ENCODE measurements around the gene RPEL1. TPM values are rescaled to one million over a fixed set of nuclear protein-coding genes. Genes with fewer than 3 reads are reported as not detected.

Gene RPEL1
- total RNA-seq, 4 donors from 2014 or later: not detected

DNA sequence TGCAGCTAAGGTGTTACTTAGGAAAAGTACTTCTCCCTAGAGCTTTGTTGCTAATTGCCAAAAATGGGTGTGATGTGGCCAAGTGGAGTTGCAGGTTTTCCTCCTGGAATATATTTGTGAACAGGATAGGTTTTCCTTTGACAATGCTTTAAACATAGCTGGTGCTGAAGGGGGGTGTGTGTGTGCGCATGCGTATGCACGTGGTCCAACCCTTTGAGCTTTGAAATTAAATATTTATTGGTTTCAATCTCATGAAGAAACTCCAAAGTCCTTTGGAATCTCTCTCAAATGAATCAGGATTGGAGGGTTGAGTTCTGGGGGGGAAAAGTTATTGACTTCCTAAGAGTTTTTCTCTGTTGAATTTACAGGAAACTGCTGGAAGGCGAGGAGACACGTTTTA is 42.3 kb downstream of the RPEL1 start:
- 83 to 86% methylated on average over 5 of the region's 5 CpGs for WGBS, 2 donors
- Histone ChIP-seq H3K27ac (no peak overlapping the region), H3K27me3 (no peaks in the 10 kb centered on the region), H3K36me3 (no peaks in the 10 kb centered on the region), H3K4me1 (no peaks in the 10 kb centered on the region), H3K4me3 (replicated peaks in 1 of 3) (no peak overlapping the region), H3K9me3 (no peaks in the 10 kb centered on the region)
- TF ChIP-seq POLR2A (IDR thresholded peaks at IDR 0.05): no peak
- TF ChIP-seq, protein P1, sequence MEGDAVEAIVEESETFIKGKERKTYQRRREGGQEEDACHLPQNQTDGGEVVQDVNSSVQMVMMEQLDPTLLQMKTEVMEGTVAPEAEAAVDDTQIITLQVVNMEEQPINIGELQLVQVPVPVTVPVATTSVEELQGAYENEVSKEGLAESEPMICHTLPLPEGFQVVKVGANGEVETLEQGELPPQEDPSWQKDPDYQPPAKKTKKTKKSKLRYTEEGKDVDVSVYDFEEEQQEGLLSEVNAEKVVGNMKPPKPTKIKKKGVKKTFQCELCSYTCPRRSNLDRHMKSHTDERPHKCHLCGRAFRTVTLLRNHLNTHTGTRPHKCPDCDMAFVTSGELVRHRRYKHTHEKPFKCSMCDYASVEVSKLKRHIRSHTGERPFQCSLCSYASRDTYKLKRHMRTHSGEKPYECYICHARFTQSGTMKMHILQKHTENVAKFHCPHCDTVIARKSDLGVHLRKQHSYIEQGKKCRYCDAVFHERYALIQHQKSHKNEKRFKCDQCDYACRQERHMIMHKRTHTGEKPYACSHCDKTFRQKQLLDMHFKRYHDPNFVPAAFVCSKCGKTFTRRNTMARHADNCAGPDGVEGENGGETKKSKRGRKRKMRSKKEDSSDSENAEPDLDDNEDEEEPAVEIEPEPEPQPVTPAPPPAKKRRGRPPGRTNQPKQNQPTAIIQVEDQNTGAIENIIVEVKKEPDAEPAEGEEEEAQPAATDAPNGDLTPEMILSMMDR (IDR thresholded peaks at IDR 0.05): no peak
- DNase-seq: no peak
- intact Hi-C loops (cut with DNase I): no loop called here

DNA sequence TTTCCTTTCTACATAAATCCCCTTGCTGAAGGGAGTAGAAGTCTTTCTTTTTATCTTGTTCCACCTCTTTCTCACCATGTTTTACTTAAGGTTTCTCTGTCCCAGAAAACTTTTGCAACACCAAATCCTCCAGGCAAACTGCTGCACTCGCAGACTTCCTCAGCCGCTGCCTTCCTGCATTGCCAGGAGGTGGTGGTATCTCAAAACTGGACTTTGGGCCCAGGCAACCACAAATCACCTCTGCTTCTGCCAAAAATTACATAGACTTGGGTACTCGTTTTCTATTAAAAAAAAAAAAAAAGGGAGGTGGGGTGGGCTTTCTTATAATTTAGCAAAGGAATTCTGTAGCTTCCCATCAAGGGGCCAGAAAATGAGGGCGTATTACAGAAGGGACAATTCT is 45.9 kb downstream of the RPEL1 start:
- no peaks in the 10 kb centered on the region for H3K36me3 ChIP-seq
- H3K9me3 ChIP-seq: no peaks in the 10 kb centered on the region
- no peak for DNase-seq
- no peak overlapping the region for H3K27ac ChIP-seq
- no peak for TF ChIP-seq POLR2A (IDR thresholded peaks at IDR 0.05)
- TF ChIP-seq, protein P1 (IDR thresholded peaks at IDR 0.05): no peak
- peaks cover 0 to 6% of the 10 kb centered on the region in 2 donors for H3K4me1 ChIP-seq
- no peaks in the 10 kb centered on the region for H3K27me3 ChIP-seq
- H3K4me3 ChIP-seq (replicated peaks in 1 of 3): no peak overlapping the region
- 84 to 88% methylated on average over 4 of the region's 4 CpGs for WGBS, 2 donors
- intact Hi-C loops (cut with DNase I): no loop called here

DNA sequence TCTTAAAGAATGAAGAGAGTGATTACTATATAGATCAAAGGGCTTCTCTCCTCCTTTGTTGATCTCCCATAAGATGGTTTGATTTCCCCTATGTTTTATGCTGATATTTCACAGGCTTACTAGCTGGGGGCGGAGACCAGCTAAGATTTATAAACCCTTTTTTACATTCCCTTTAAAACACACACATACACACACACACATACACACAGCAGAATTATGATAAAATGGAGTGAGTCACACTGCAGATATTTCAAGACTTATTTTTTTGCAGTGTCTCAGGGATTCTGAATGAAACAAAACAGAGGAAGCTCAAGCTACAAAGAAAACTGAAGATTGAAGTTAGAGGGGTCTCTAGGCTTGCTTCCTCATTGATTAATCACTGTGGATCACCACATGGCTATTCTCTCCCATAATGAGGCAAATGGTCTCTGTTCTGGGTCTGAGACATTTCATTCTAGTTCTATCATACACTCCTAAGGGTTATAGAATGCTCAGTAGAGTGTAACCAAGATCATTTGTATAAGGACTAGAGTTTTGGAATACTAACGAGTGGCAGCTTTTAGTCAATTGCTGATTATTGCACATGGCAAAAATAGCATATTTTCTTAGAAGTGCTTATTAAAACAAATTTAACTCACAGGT is 49.8 kb downstream of the RPEL1 start:
- intact Hi-C loops (cut with DNase I): no loop called here
- DNase-seq: no peak
- H3K27ac ChIP-seq: no peak overlapping the region
- H3K27me3 ChIP-seq: no peaks in the 10 kb centered on the region
- TF ChIP-seq, protein P1 (IDR thresholded peaks at IDR 0.05): no peak
- TF ChIP-seq POLR2A (IDR thresholded peaks at IDR 0.05): no peak
- H3K4me3 ChIP-seq (replicated peaks in 1 of 3): no peak overlapping the region
- H3K36me3 ChIP-seq: no peaks in the 10 kb centered on the region
- H3K4me1 ChIP-seq: peaks cover 0 to 6% of the 10 kb centered on the region in 2 donors
- H3K9me3 ChIP-seq: no peaks in the 10 kb centered on the region
- WGBS, 2 donors: 58 to 59% methylated on average over 2 of the region's 2 CpGs

Other genes with a start within 250 kb of the RPEL1 start
- gene NT5C2, start 52.6 kb upstream of the RPEL1 start, total RNA-seq: 100 to 1,000 TPM; 194 to 238 (median 214) TPM
- gene INA, start 31.3 kb downstream of the RPEL1 start, total RNA-seq: under 1 TPM in 2 of 4 donors, not detected in 2; 0.17 to 0.59 TPM
- gene PCGF6, start 105.3 kb downstream of the RPEL1 start, total RNA-seq: 10 to 100 TPM in 1 of 4 donors, 1 to 10 TPM in 3; 5.8 to 10.8 (median 9.6) TPM
- 1 to 10 TPM; 4.0 to 7.0 (median 6.2) TPM for gene TAF5, start 122.1 kb downstream of the RPEL1 start, total RNA-seq
- 100 to 1,000 TPM; 127 to 604 (median 265) TPM for gene ATP5MK, start 150.6 kb downstream of the RPEL1 start, total RNA-seq
- gene PDCD11, start 150.7 kb downstream of the RPEL1 start, total RNA-seq: 10 to 100 TPM; 15.6 to 20.9 (median 19.0) TPM
- 10 to 100 TPM; 16.0 to 47.3 (median 32.8) TPM for gene CALHM2, start 206.5 kb downstream of the RPEL1 start, total RNA-seq
- not detected for gene CALHM1, start 213.0 kb downstream of the RPEL1 start, total RNA-seq
- gene CALHM3, start 233.4 kb downstream of the RPEL1 start, total RNA-seq: not detected
- gene NEURL1, start 247.8 kb downstream of the RPEL1 start, total RNA-seq: 1 to 10 TPM in 1 of 4 donors, not detected in 3; 1.1 TPM